ENCODE data around the gene GTPBP6. TPM values are rescaled to one million over a fixed set of nuclear protein-coding genes. Genes with fewer than 3 reads are reported as not detected.

Gene GTPBP6
- total RNA-seq, 1 donor = 34.4 TPM

- DNase-seq (ENCODE audit: insufficient read length, low spot score, missing footprints) = peak; percentile 60
- no peak overlapping the region for H3K4me2 ChIP-seq (ENCODE audit: insufficient read depth, low read length)
Measured at GRCh38 chrX:291411-291901, 27.1 kb downstream of the GTPBP6 start.

GRCh38 chrX:290476-291166 is 28.0 kb downstream of the GTPBP6 start:
- Histone ChIP-seq H3K4me2 (ENCODE audit: insufficient read depth, low read length) (no peak overlapping the region), H2AFZ (ENCODE audit: low read length) (no peak overlapping the region), H3K27ac (ENCODE audit: low read depth, low read length) (no peak overlapping the region), H3K4me3 (ENCODE audit: insufficient read depth, low read length) (no peak overlapping the region), H3K36me3 (ENCODE audit: insufficient read depth, low read length) (peaks cover 32% of the 10 kb centered on the region), H3K27me3 (ENCODE audit: insufficient read depth, low read length) (no peaks in the 10 kb centered on the region), H4K20me1 (ENCODE audit: insufficient read depth, low read length) (peaks cover under 1% of the 10 kb centered on the region), H3K79me2 (ENCODE audit: insufficient read depth, low read length) (peaks cover 2% of the 10 kb centered on the region), H3K9me3 (ENCODE audit: low read depth, low read length) (no peaks in the 10 kb centered on the region), H3K4me1 (ENCODE audit: insufficient read depth, low read length) (no peaks in the 10 kb centered on the region)
- TF ChIP-seq CTCF (IDR thresholded peaks at IDR 0.05; ENCODE audit: extremely low read depth, low read depth, low read length) = no peak
- DNase-seq (ENCODE audit: insufficient read length, low spot score, missing footprints) = peak; percentile 75

More at GRCh38 chrX:291411-291901, 27.1 kb downstream of the GTPBP6 start:
- Histone ChIP-seq H4K20me1 (ENCODE audit: insufficient read depth, low read length) (no peaks in the 10 kb centered on the region), H3K36me3 (ENCODE audit: insufficient read depth, low read length) (peaks cover 33% of the 10 kb centered on the region), H3K4me1 (ENCODE audit: insufficient read depth, low read length) (no peaks in the 10 kb centered on the region), H3K79me2 (ENCODE audit: insufficient read depth, low read length) (peaks cover 2% of the 10 kb centered on the region), H3K4me3 (ENCODE audit: insufficient read depth, low read length) (no peak overlapping the region), H3K27me3 (ENCODE audit: insufficient read depth, low read length) (no peaks in the 10 kb centered on the region), H3K9me3 (ENCODE audit: low read depth, low read length) (no peaks in the 10 kb centered on the region), H2AFZ (ENCODE audit: low read length) (no peak overlapping the region), H3K27ac (ENCODE audit: low read depth, low read length) (no peak overlapping the region)
- TF ChIP-seq CTCF (IDR thresholded peaks at IDR 0.05; ENCODE audit: extremely low read depth, low read depth, low read length) = no peak

GRCh38 chrX:288561-288991 is 30.0 kb downstream of the GTPBP6 start:
- Histone ChIP-seq H2AFZ (ENCODE audit: low read length) (no peak overlapping the region), H3K4me2 (ENCODE audit: insufficient read depth, low read length) (no peak overlapping the region), H3K79me2 (ENCODE audit: insufficient read depth, low read length) (peaks cover 5% of the 10 kb centered on the region), H3K9me3 (ENCODE audit: low read depth, low read length) (no peaks in the 10 kb centered on the region), H3K36me3 (ENCODE audit: insufficient read depth, low read length) (peaks cover 41% of the 10 kb centered on the region), H3K4me3 (ENCODE audit: insufficient read depth, low read length) (no peak overlapping the region), H3K4me1 (ENCODE audit: insufficient read depth, low read length) (no peaks in the 10 kb centered on the region), H4K20me1 (ENCODE audit: insufficient read depth, low read length) (peaks cover 7% of the 10 kb centered on the region), H3K27ac (ENCODE audit: low read depth, low read length) (no peak overlapping the region), H3K27me3 (ENCODE audit: insufficient read depth, low read length) (no peaks in the 10 kb centered on the region)
- DNase-seq (ENCODE audit: insufficient read length, low spot score, missing footprints) = peak; percentile 61
- TF ChIP-seq CTCF (IDR thresholded peaks at IDR 0.05; ENCODE audit: extremely low read depth, low read depth, low read length) = no peak

- H3K9me3 ChIP-seq (ENCODE audit: low read depth, low read length) = no peaks in the 10 kb centered on the region
- peaks cover 7% of the 10 kb centered on the region for H4K20me1 ChIP-seq (ENCODE audit: insufficient read depth, low read length)
- peaks cover 32% of the 10 kb centered on the region for H3K36me3 ChIP-seq (ENCODE audit: insufficient read depth, low read length)
- no peak overlapping the region for H2AFZ ChIP-seq (ENCODE audit: low read length)
- H3K27me3 ChIP-seq (ENCODE audit: insufficient read depth, low read length) = no peaks in the 10 kb centered on the region
- no peak for TF ChIP-seq CTCF (IDR thresholded peaks at IDR 0.05; ENCODE audit: extremely low read depth, low read depth, low read length)
- no peak overlapping the region for H3K4me2 ChIP-seq (ENCODE audit: insufficient read depth, low read length)
- H3K4me3 ChIP-seq (ENCODE audit: insufficient read depth, low read length) = no peak overlapping the region
- DNase-seq (ENCODE audit: insufficient read length, low spot score, missing footprints) = no peak
- H3K79me2 ChIP-seq (ENCODE audit: insufficient read depth, low read length) = peaks cover 5% of the 10 kb centered on the region
- H3K4me1 ChIP-seq (ENCODE audit: insufficient read depth, low read length) = no peaks in the 10 kb centered on the region
- H3K27ac ChIP-seq (ENCODE audit: low read depth, low read length) = no peak overlapping the region
Measured at GRCh38 chrX:287670-288069, 30.9 kb downstream of the GTPBP6 start.

Measured in osteoblast (primary cell).